HepG2 (cell line): Measurements from ENCODE around the gene RABEP2. TPM values are rescaled to one million over a fixed set of nuclear protein-coding genes. Genes with fewer than 3 reads are reported as not detected.

ENCODE experiments used
- ARHGAP35 ChIP-seq: sonication (generic); formaldehyde crosslinking; IDR thresholded peaks from 2 replicates; pipeline ENCODE4 v1.9.0; 2022; ENCODE audit warnings: mild to moderate bottlenecking, inconsistent platforms, moderate library complexity, missing genetic modification reagents, borderline replicate concordance
- ATF7-NPFF ChIP-seq: sonication (generic); formaldehyde crosslinking; IDR thresholded peaks from 2 replicates; pipeline ENCODE4 v1.8.1; 2023; ENCODE audit warnings: mild to moderate bottlenecking, low read depth, missing genetic modification reagents, moderate library complexity
- BATF2 ChIP-seq: sonication (generic); formaldehyde crosslinking; IDR thresholded peaks from 2 replicates; pipeline ENCODE4 v1.8.0; 2022; ENCODE audit warnings: mild to moderate bottlenecking, missing genetic modification reagents, moderate library complexity
- FOXP1 ChIP-seq, 2 experiments: fragments of 450-650 bp in 1 of 2; IDR thresholded peaks; 2 replicates each; pipeline ENCODE4 v1.6.1; 2017 to 2018; ENCODE audit warnings: antibody characterized with exemption in 1 of 2
- GPN1 ChIP-seq: sonication (generic); formaldehyde crosslinking; IDR thresholded peaks from 2 replicates; pipeline ENCODE4 v1.5.1; 2020; ENCODE audit warnings: missing genetic modification reagents, borderline replicate concordance
- HNF4A ChIP-seq: sonication (generic); formaldehyde crosslinking; IDR thresholded peaks from 2 replicates; pipeline ENCODE4 v1.4.0; 2020; ENCODE audit warnings: missing genetic modification reagents
- HNRNPH1 ChIP-seq: fragments of 200-400 bp; formaldehyde crosslinking; optimal IDR thresholded peaks from 2 replicates; pipeline ENCODE3; 2017; ENCODE audit warnings: mild to moderate bottlenecking, low read depth, low read length
- MEIS1 ChIP-seq: sonication (generic); formaldehyde crosslinking; IDR thresholded peaks from 2 replicates; pipeline ENCODE4 v1.9.0; 2021; ENCODE audit warnings: mild to moderate bottlenecking, missing genetic modification reagents, moderate library complexity, borderline replicate concordance
- MTF2 ChIP-seq: sonication (generic); formaldehyde crosslinking; IDR thresholded peaks from 2 replicates; pipeline ENCODE4 v1.5.0; 2020; ENCODE audit warnings: missing genetic modification reagents, borderline replicate concordance
- PTBP1 ChIP-seq: fragments of 200-400 bp; formaldehyde crosslinking; IDR thresholded peaks from 2 replicates; pipeline ENCODE4 v1.6.1; 2018; ENCODE audit warnings: low read length, low read depth; ENCODE audit not compliant: poor library complexity, severe bottlenecking
- SOX5 ChIP-seq: IDR thresholded peaks from 2 replicates; pipeline ENCODE4 v1.6.1; 2016; ENCODE audit warnings: borderline replicate concordance
- TRIM22 ChIP-seq: fragments of 450-650 bp; IDR thresholded peaks from 2 replicates; pipeline ENCODE4 v1.6.1; 2017
- ZIK1 ChIP-seq: sonication (generic); formaldehyde crosslinking; IDR thresholded peaks from 2 replicates; pipeline ENCODE4 v1.5.0; 2020; ENCODE audit warnings: mild to moderate bottlenecking, low read depth, missing genetic modification reagents, borderline replicate concordance
- ZNF274 ChIP-seq: sonication (generic); formaldehyde crosslinking; IDR thresholded peaks from 2 replicates; pipeline ENCODE4 v1.5.1; 2020; ENCODE audit warnings: mild to moderate bottlenecking, missing genetic modification reagents
- ZNF317 ChIP-seq: sonication (generic); formaldehyde crosslinking; IDR thresholded peaks from 2 replicates; pipeline ENCODE4 v1.5.0; 2020; ENCODE audit warnings: mild to moderate bottlenecking, missing genetic modification reagents
- ZNF441 ChIP-seq: sonication (generic); formaldehyde crosslinking; IDR thresholded peaks from 2 replicates; pipeline ENCODE4 v1.7.0; 2021; ENCODE audit warnings: missing genetic modification reagents, borderline replicate concordance
- ZNF503 ChIP-seq: sonication (generic); formaldehyde crosslinking; IDR thresholded peaks from 2 replicates; pipeline ENCODE4 v1.4.0; 2020; ENCODE audit warnings: missing genetic modification reagents
- ZNF558 ChIP-seq: sonication (generic); formaldehyde crosslinking; IDR thresholded peaks from 2 replicates; pipeline ENCODE4 v1.9.0; 2022; ENCODE audit warnings: mild to moderate bottlenecking, missing genetic modification reagents, borderline replicate concordance
- ZNF724P ChIP-seq: sonication (generic); formaldehyde crosslinking; IDR thresholded peaks from 2 replicates; pipeline ENCODE4 v1.8.0; 2022; ENCODE audit warnings: missing genetic modification reagents, borderline replicate concordance
- ZNF747 ChIP-seq: sonication (generic); formaldehyde crosslinking; IDR thresholded peaks from 2 replicates; pipeline ENCODE4 v1.8.1; 2023; ENCODE audit warnings: missing genetic modification reagents, mild to moderate bottlenecking, borderline replicate concordance
- polyA plus RNA-seq, 8 experiments: library from polyadenylated mRNA; depleted of rRNA in 3 of 8; stranded (reverse) in 7 of 8; unstranded in 1 of 8; fragments of >200 nt; fragmentation: Illumina TruSeq in 4 of 8; extraction: Trizol in 4 of 8; gene quantifications; 2 replicates each; pipeline versions ENCODE4 v1.2.1 to v1.2.3, GENCODE V29; 2011 to 2016; ENCODE audit warnings: low read depth in 4 of 8, missing spikeins in 1 of 8, mixed read lengths in 1 of 8; ENCODE audit not compliant: insufficient read depth in 1 of 8
- total RNA-seq, 5 experiments: library from RNA; depleted of rRNA; stranded (reverse); fragments of >200 nt; fragmentation: Illumina TruSeq; extraction: Trizol; gene quantifications; 2 replicates each; pipeline ENCODE4 v1.2.3, GENCODE V29; 2016; ENCODE audit warnings: low read depth in 1 of 5
- TF ChIP-seq, protein P1 (sequence below): IDR thresholded peaks from 2 replicates; pipeline ENCODE4 v1.6.1; 2016; ENCODE audit warnings: low read depth
- TF ChIP-seq, protein P2 (sequence below): sonication (generic); formaldehyde crosslinking; IDR thresholded peaks from 2 replicates; pipeline ENCODE4 v1.5.0; 2020; ENCODE audit warnings: mild to moderate bottlenecking, missing genetic modification reagents

RABEP2 gene
- total and polyA plus RNA-seq, 2 of the 13 experiments (the other 11 are each of a cell fraction or from before 2014, with no cell fraction given) = 10.8 to 18.4 TPM

DNA sequence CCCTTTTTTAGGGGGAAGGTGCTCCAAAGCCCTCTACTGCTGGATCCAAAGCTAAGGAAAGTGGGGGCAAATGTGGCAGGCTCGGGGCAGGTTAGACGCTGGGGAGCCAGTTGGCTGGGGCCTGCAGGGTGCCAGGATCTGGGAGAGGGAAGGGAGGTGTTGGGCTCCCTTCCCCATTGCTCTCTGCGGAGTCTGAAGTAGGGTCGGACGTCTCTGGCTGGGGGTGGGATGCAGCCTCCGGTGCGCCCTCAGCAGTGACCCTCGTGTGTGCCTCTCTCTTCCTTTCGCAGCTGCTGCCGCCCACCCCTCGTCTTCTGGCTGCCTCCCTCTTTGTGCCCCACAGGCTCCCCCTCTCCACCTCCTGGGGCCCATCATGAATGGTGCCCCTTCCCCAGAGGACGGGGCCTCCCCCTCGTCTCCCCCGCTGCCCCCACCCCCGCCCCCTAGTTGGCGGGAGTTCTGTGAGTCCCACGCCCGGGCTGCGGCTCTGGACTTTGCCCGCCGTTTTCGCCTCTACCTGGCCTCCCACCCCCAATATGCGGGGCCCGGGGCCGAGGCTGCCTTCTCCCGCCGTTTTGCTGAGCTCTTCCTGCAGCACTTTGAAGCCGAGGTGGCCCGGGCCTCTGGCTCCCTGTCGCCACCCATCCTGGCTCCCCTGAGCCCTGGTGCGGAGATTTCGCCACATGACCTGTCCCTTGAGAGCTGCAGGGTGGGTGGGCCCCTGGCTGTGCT lies 59.1 kb downstream of the RABEP2 start (continued):
- TF ChIP-seq, protein P1, sequence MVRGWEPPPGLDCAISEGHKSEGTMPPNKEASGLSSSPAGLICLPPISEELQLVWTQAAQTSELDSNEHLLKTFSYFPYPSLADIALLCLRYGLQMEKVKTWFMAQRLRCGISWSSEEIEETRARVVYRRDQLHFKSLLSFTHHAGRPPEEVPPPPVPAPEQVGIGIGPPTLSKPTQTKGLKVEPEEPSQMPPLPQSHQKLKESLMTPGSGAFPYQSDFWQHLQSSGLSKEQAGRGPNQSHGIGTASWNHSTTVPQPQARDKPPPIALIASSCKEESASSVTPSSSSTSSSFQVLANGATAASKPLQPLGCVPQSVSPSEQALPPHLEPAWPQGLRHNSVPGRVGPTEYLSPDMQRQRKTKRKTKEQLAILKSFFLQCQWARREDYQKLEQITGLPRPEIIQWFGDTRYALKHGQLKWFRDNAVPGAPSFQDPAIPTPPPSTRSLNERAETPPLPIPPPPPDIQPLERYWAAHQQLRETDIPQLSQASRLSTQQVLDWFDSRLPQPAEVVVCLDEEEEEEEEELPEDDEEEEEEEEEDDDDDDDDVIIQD (CRISPR knock-in tag) = 0 out of 2 replicates have a peak, but pooled peaks have one; percentile 10
- 0 out of 2 replicates have a peak, but pooled peaks have one; percentile 21 for TF ChIP-seq ZNF747 (CRISPR knock-in tag)
- TF ChIP-seq ATF7-NPFF (CRISPR knock-in tag) = peak; percentile 62; the same call in 1 of the 2 replicates
- no peak for TF ChIP-seq ZNF441 (CRISPR knock-in tag)
- peak; percentile 19; the same call in 1 of the 2 replicates for TF ChIP-seq SOX5
- no peak for TF ChIP-seq ARHGAP35 (CRISPR knock-in tag)
- TF ChIP-seq PTBP1 = no peak
- TF ChIP-seq ZNF724P = peak; percentile 56; the same call in 1 of the 2 replicates
- no peak for TF ChIP-seq BATF2 (CRISPR knock-in tag)
- no peak for TF ChIP-seq TRIM22
- TF ChIP-seq HNRNPH1 = no peak
- TF ChIP-seq MTF2 (CRISPR knock-in tag) = no peak
- TF ChIP-seq ZIK1 (CRISPR knock-in tag) = peak; percentile 52; the same call in 1 of the 2 replicates
- 0 out of 2 replicates have a peak, but pooled peaks have one; percentile 7 for TF ChIP-seq ZNF558 (CRISPR knock-in tag)
- no peak for TF ChIP-seq ZNF503
- TF ChIP-seq ZNF274 = no peak
- TF ChIP-seq GPN1 = no peak
- no peak for TF ChIP-seq MEIS1
- TF ChIP-seq ZNF317 (CRISPR knock-in tag) = no peak
- peak; percentile 78 for TF ChIP-seq HNF4A (CRISPR knock-in tag)
- TF ChIP-seq, protein P2, sequence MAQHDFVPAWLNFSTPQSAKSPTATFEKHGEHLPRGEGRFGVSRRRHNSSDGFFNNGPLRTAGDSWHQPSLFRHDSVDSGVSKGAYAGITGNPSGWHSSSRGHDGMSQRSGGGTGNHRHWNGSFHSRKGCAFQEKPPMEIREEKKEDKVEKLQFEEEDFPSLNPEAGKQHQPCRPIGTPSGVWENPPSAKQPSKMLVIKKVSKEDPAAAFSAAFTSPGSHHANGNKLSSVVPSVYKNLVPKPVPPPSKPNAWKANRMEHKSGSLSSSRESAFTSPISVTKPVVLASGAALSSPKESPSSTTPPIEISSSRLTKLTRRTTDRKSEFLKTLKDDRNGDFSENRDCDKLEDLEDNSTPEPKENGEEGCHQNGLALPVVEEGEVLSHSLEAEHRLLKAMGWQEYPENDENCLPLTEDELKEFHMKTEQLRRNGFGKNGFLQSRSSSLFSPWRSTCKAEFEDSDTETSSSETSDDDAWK (CRISPR knock-in tag) = no peak
- no peak for TF ChIP-seq FOXP1 (IDR thresholded peaks at IDR 0.05)
- TF ChIP-seq FOXP1 (CRISPR knock-in tag; IDR thresholded peaks at IDR 0.05) = no peak
